ENCODE measurements around the gene ARHGEF40.

GRCh38 chr14:21059842-21060613 is 10.1 kb upstream of the ARHGEF40 start:
- TF ChIP-seq POLR2A (IDR thresholded peaks at IDR 0.05) (no peak), CTCF (IDR thresholded peaks at IDR 0.05 in 4 of 5, conservative IDR thresholded peaks at IDR 0.05 in 1 of 5) (no peak)
